ENCODE results near the gene BLOC1S3.

Gene BLOC1S3

GRCh38 chr19:45191375-45191774, 12.8 kb downstream of the BLOC1S3 start:
- Histone ChIP-seq H3K4me1 (ENCODE audit: insufficient read depth, low read length) (no peaks in the 10 kb centered on the region), H3K9ac (ENCODE audit: low read depth, low read length) (no peak overlapping the region), H3K27me3 (ENCODE audit: insufficient read depth, low read length) (no peaks in the 10 kb centered on the region), H3K27ac (ENCODE audit: low read depth, low read length) (no peak overlapping the region), H3K9me3 (ENCODE audit: insufficient read depth, low read depth, low read length) (no peaks in the 10 kb centered on the region), H3K36me3 (ENCODE audit: insufficient read depth, low read length) (no peaks in the 10 kb centered on the region), H3K4me3 (ENCODE audit: low read length) (no peak overlapping the region)
- WGBS: 90% methylated on average over 4 of the region's 4 CpGs

GRCh38 chr19:45195764-45196163, 17.2 kb downstream of the BLOC1S3 start:
- Histone ChIP-seq H3K9ac (ENCODE audit: low read depth, low read length) (no peak overlapping the region), H3K27ac (ENCODE audit: low read depth, low read length) (no peak overlapping the region), H3K27me3 (ENCODE audit: insufficient read depth, low read length) (no peaks in the 10 kb centered on the region), H3K36me3 (ENCODE audit: insufficient read depth, low read length) (no peaks in the 10 kb centered on the region), H3K4me1 (ENCODE audit: insufficient read depth, low read length) (no peaks in the 10 kb centered on the region), H3K9me3 (ENCODE audit: insufficient read depth, low read depth, low read length) (no peaks in the 10 kb centered on the region), H3K4me3 (ENCODE audit: low read length) (no peak overlapping the region)
- 77% methylated on average over 6 of the region's 6 CpGs for WGBS

GRCh38 chr19:45200568-45200967, 22.0 kb downstream of the BLOC1S3 start:
- 72% methylated on average over 4 of the region's 4 CpGs for WGBS
- no peak overlapping the region for H3K4me3 ChIP-seq (ENCODE audit: low read length)
- no peak overlapping the region for H3K9ac ChIP-seq (ENCODE audit: low read depth, low read length)
- no peaks in the 10 kb centered on the region for H3K27me3 ChIP-seq (ENCODE audit: insufficient read depth, low read length)
- no peak overlapping the region for H3K27ac ChIP-seq (ENCODE audit: low read depth, low read length)
- no peaks in the 10 kb centered on the region for H3K4me1 ChIP-seq (ENCODE audit: insufficient read depth, low read length)
- no peaks in the 10 kb centered on the region for H3K9me3 ChIP-seq (ENCODE audit: insufficient read depth, low read depth, low read length)
- no peaks in the 10 kb centered on the region for H3K36me3 ChIP-seq (ENCODE audit: insufficient read depth, low read length)

GRCh38 chr19:45202637-45203036, 24.1 kb downstream of the BLOC1S3 start:
- Histone ChIP-seq H3K36me3 (ENCODE audit: insufficient read depth, low read length) (no peaks in the 10 kb centered on the region), H3K27me3 (ENCODE audit: insufficient read depth, low read length) (no peaks in the 10 kb centered on the region), H3K4me3 (ENCODE audit: low read length) (no peak overlapping the region), H3K27ac (ENCODE audit: low read depth, low read length) (no peak overlapping the region), H3K9ac (ENCODE audit: low read depth, low read length) (no peak overlapping the region), H3K9me3 (ENCODE audit: insufficient read depth, low read depth, low read length) (no peaks in the 10 kb centered on the region), H3K4me1 (ENCODE audit: insufficient read depth, low read length) (no peaks in the 10 kb centered on the region)
- 90% methylated on average over 6 of the region's 6 CpGs for WGBS

GRCh38 chr19:45205810-45206209, 27.2 kb downstream of the BLOC1S3 start:
- Histone ChIP-seq H3K4me1 (ENCODE audit: insufficient read depth, low read length) (no peaks in the 10 kb centered on the region), H3K4me3 (ENCODE audit: low read length) (no peak overlapping the region), H3K27ac (ENCODE audit: low read depth, low read length) (no peak overlapping the region), H3K27me3 (ENCODE audit: insufficient read depth, low read length) (no peaks in the 10 kb centered on the region), H3K9me3 (ENCODE audit: insufficient read depth, low read depth, low read length) (no peaks in the 10 kb centered on the region), H3K36me3 (ENCODE audit: insufficient read depth, low read length) (no peaks in the 10 kb centered on the region), H3K9ac (ENCODE audit: low read depth, low read length) (no peak overlapping the region)
- 85% methylated on average over 12 of the region's 12 CpGs for WGBS

- no peak overlapping the region for H3K27ac ChIP-seq (ENCODE audit: low read depth, low read length)
- no peaks in the 10 kb centered on the region for H3K36me3 ChIP-seq (ENCODE audit: insufficient read depth, low read length)
- H3K4me3 ChIP-seq (ENCODE audit: low read length): no peak overlapping the region
- 88% methylated on average over 2 of the region's 3 CpGs for WGBS
- H3K4me1 ChIP-seq (ENCODE audit: insufficient read depth, low read length): no peaks in the 10 kb centered on the region
- H3K9me3 ChIP-seq (ENCODE audit: insufficient read depth, low read depth, low read length): no peaks in the 10 kb centered on the region
- no peak overlapping the region for H3K9ac ChIP-seq (ENCODE audit: low read depth, low read length)
- no peaks in the 10 kb centered on the region for H3K27me3 ChIP-seq (ENCODE audit: insufficient read depth, low read length)
These were observed 27.7 kb downstream of the BLOC1S3 start for GRCh38 chr19:45206328-45206727.

- Histone ChIP-seq H3K27ac (ENCODE audit: low read depth, low read length) (no peak overlapping the region), H3K4me3 (ENCODE audit: low read length) (no peak overlapping the region), H3K9ac (ENCODE audit: low read depth, low read length) (no peak overlapping the region), H3K36me3 (ENCODE audit: insufficient read depth, low read length) (no peaks in the 10 kb centered on the region), H3K4me1 (ENCODE audit: insufficient read depth, low read length) (peaks cover 4% of the 10 kb centered on the region; the same call in 1 of the 2 replicates), H3K9me3 (ENCODE audit: insufficient read depth, low read depth, low read length) (no peaks in the 10 kb centered on the region), H3K27me3 (ENCODE audit: insufficient read depth, low read length) (peaks cover 21% of the 10 kb centered on the region)
- 78% methylated on average over 17 of the region's 17 CpGs for WGBS
These were observed 33.3 kb downstream of the BLOC1S3 start for GRCh38 chr19:45211751-45212381.

- Histone ChIP-seq H3K4me3 (ENCODE audit: low read length) (no peak overlapping the region), H3K9ac (ENCODE audit: low read depth, low read length) (no peak overlapping the region), H3K9me3 (ENCODE audit: insufficient read depth, low read depth, low read length) (no peaks in the 10 kb centered on the region), H3K36me3 (ENCODE audit: insufficient read depth, low read length) (no peaks in the 10 kb centered on the region), H3K27ac (ENCODE audit: low read depth, low read length) (no peak overlapping the region), H3K4me1 (ENCODE audit: insufficient read depth, low read length) (peaks cover 7% of the 10 kb centered on the region; the same call in 1 of the 2 replicates), H3K27me3 (ENCODE audit: insufficient read depth, low read length) (peaks cover 33% of the 10 kb centered on the region)
- WGBS: 89% methylated on average over 23 of the region's 23 CpGs
These were observed 34.4 kb downstream of the BLOC1S3 start for GRCh38 chr19:45213031-45213430.

- H3K4me3 ChIP-seq (ENCODE audit: low read length): peak overlapping the region; percentile 48
These were observed 37.0 kb downstream of the BLOC1S3 start for GRCh38 chr19:45215391-45216191.

GRCh38 chr19:45216667-45217066, 38.1 kb downstream of the BLOC1S3 start:
- peaks cover 36% of the 10 kb centered on the region for H3K27me3 ChIP-seq (ENCODE audit: insufficient read depth, low read length)
- H3K27ac ChIP-seq (ENCODE audit: low read depth, low read length): no peak overlapping the region
- H3K9ac ChIP-seq (ENCODE audit: low read depth, low read length): no peak overlapping the region
- H3K36me3 ChIP-seq (ENCODE audit: insufficient read depth, low read length): no peaks in the 10 kb centered on the region
- WGBS: 88% methylated on average over 6 of the region's 6 CpGs
- H3K9me3 ChIP-seq (ENCODE audit: insufficient read depth, low read depth, low read length): no peaks in the 10 kb centered on the region
- H3K4me1 ChIP-seq (ENCODE audit: insufficient read depth, low read length): peaks cover 7% of the 10 kb centered on the region; the same call in 1 of the 2 replicates
- peak overlapping the region; percentile 51; the same call in 1 of the 2 replicates for H3K4me3 ChIP-seq (ENCODE audit: low read length)

More at GRCh38 chr19:45215391-45216191, 37.0 kb downstream of the BLOC1S3 start:
- peaks cover 7% of the 10 kb centered on the region; the same call in 1 of the 2 replicates for H3K4me1 ChIP-seq (ENCODE audit: insufficient read depth, low read length)
- H3K9me3 ChIP-seq (ENCODE audit: insufficient read depth, low read depth, low read length): no peaks in the 10 kb centered on the region
- H3K9ac ChIP-seq (ENCODE audit: low read depth, low read length): 0 out of 2 replicates have a peak overlapping the region, but pooled peaks have one; percentile 13
- WGBS: 57% methylated on average over 35 of the region's 35 CpGs
- H3K36me3 ChIP-seq (ENCODE audit: insufficient read depth, low read length): no peaks in the 10 kb centered on the region
- peaks cover 36% of the 10 kb centered on the region for H3K27me3 ChIP-seq (ENCODE audit: insufficient read depth, low read length)
- no peak overlapping the region for H3K27ac ChIP-seq (ENCODE audit: low read depth, low read length)

GRCh38 chr19:45217193-45217956, 38.8 kb downstream of the BLOC1S3 start:
- H3K27ac ChIP-seq (ENCODE audit: low read depth, low read length): no peak overlapping the region
- peaks cover 36% of the 10 kb centered on the region for H3K27me3 ChIP-seq (ENCODE audit: insufficient read depth, low read length)
- H3K9me3 ChIP-seq (ENCODE audit: insufficient read depth, low read depth, low read length): no peaks in the 10 kb centered on the region
- H3K36me3 ChIP-seq (ENCODE audit: insufficient read depth, low read length): no peaks in the 10 kb centered on the region
- H3K4me1 ChIP-seq (ENCODE audit: insufficient read depth, low read length): peaks cover 7% of the 10 kb centered on the region; the same call in 1 of the 2 replicates
- peak overlapping the region; percentile 51 for H3K4me3 ChIP-seq (ENCODE audit: low read length)
- WGBS: 78% methylated on average over 46 of the region's 46 CpGs
- H3K9ac ChIP-seq (ENCODE audit: low read depth, low read length): peak overlapping the region; percentile 51; the same call in 1 of the 2 replicates
